HL-60 (cell line): ENCODE results near the gene AFAP1L2.

ENCODE experiments used
- DNase-seq, 2 experiments: peaks; one replicate each; pipeline ENCODE4 v3.0.0-alpha.2; 2010 to 2020; ENCODE audit warnings: low read depth in 1 of 2, low spot score in 1 of 2
- H3K27ac ChIP-seq: fragments of 250-450 bp; sonication (Bioruptor Pico); replicated peaks from 2 replicates; pipeline ENCODE4 v1.5.1; 2020; ENCODE audit warnings: mild to moderate bottlenecking, moderate library complexity
- H3K27me3 ChIP-seq: fragments of 250-450 bp; sonication (Bioruptor Pico); 2 replicates; pipeline ENCODE4 v1.5.1; 2021; ENCODE audit warnings: mild to moderate bottlenecking, moderate library complexity; ENCODE audit not compliant: insufficient read depth, poor library complexity, severe bottlenecking
- H3K4me3 ChIP-seq: replicated peaks from 2 replicates; pipeline ENCODE4 v1.5.1; 2011; ENCODE audit warnings: mild to moderate bottlenecking, control low read depth, low read length; ENCODE audit not compliant: insufficient read depth
- CTCF ChIP-seq: IDR thresholded peaks from one replicate; pipeline ENCODE4 v1.5.1; 2011; ENCODE audit warnings: low read length, control low read depth, inconsistent platforms; ENCODE audit not compliant: insufficient read depth
- GABPA ChIP-seq: IDR thresholded peaks from 2 replicates; pipeline ENCODE4 v1.6.1; 2012; ENCODE audit warnings: low read depth
- POLR2AphosphoS5 ChIP-seq: IDR thresholded peaks from 2 replicates; pipeline ENCODE4 v1.6.1; 2012; ENCODE audit warnings: low read depth
- SPI1 ChIP-seq: IDR thresholded peaks from 2 replicates; pipeline ENCODE4 v1.6.1; 2012; ENCODE audit warnings: low read depth, mild to moderate bottlenecking, borderline replicate concordance
- TF ChIP-seq, protein P1 (sequence below): IDR thresholded peaks from 2 replicates; pipeline ENCODE4 v1.6.1; 2012; ENCODE audit warnings: low read depth; ENCODE audit not compliant: insufficient replicate concordance

Gene AFAP1L2

DNA sequence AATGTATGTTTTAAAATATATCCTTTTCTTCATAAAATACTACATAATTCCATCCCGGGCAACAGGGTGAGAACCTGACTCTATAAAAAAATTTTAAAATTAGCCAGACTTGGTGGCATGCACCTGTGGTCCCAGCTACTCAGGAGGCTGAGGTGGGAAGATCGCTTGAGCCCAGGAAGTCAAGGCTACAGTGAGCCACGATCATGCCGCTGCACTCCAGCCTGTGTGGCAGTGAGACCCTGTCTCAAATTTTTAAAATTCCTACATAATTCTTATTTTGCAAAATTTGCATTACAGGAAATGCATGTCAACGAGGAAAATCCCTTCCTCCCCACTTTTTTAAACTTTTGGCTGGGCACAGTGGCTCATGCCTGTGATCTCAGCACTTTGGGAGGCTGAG, 31.3 kb downstream of the AFAP1L2 start:
- H3K4me3 ChIP-seq: no peak overlapping the region
- no peak for DNase-seq
- no peak overlapping the region for H3K27ac ChIP-seq
- TF ChIP-seq, protein P1, sequence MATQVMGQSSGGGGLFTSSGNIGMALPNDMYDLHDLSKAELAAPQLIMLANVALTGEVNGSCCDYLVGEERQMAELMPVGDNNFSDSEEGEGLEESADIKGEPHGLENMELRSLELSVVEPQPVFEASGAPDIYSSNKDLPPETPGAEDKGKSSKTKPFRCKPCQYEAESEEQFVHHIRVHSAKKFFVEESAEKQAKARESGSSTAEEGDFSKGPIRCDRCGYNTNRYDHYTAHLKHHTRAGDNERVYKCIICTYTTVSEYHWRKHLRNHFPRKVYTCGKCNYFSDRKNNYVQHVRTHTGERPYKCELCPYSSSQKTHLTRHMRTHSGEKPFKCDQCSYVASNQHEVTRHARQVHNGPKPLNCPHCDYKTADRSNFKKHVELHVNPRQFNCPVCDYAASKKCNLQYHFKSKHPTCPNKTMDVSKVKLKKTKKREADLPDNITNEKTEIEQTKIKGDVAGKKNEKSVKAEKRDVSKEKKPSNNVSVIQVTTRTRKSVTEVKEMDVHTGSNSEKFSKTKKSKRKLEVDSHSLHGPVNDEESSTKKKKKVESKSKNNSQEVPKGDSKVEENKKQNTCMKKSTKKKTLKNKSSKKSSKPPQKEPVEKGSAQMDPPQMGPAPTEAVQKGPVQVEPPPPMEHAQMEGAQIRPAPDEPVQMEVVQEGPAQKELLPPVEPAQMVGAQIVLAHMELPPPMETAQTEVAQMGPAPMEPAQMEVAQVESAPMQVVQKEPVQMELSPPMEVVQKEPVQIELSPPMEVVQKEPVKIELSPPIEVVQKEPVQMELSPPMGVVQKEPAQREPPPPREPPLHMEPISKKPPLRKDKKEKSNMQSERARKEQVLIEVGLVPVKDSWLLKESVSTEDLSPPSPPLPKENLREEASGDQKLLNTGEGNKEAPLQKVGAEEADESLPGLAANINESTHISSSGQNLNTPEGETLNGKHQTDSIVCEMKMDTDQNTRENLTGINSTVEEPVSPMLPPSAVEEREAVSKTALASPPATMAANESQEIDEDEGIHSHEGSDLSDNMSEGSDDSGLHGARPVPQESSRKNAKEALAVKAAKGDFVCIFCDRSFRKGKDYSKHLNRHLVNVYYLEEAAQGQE: no peak
- TF ChIP-seq POLR2AphosphoS5 (no peak), CTCF (no peak), SPI1 (no peak), GABPA (no peak)
- H3K27me3 ChIP-seq: no peaks in the 10 kb centered on the region

- no peak for DNase-seq
- Histone ChIP-seq H3K27me3 (no peaks in the 10 kb centered on the region), H3K27ac (no peak overlapping the region), H3K4me3 (no peak overlapping the region)
- TF ChIP-seq CTCF (no peak), POLR2AphosphoS5 (no peak), SPI1 (no peak), GABPA (no peak)
- TF ChIP-seq, protein P1: no peak
Observed at GRCh38 chr10:114372179-114372578, 32.1 kb downstream of the AFAP1L2 start.

DNA sequence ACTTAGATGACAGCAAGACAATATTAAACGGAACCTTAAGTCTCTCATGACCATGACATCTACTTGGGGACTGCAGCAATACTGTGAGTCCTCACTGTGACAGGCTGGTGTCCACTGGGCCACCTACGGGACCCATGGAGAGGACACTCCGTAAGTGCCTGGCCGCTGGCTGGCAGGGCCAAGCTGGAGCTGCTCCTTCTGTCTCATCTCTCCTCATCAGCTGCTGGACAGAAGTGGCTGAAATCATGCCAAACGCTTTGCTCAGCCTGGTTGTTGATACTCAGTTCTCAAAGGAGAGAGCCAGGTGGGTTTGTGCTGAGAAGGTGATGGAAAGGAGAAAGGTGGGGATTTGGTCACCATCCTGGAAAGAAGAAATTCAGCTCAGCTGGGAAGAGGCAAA, 33.3 kb downstream of the AFAP1L2 start:
- H3K4me3 ChIP-seq: no peak overlapping the region
- DNase-seq: no peak
- no peak for TF ChIP-seq CTCF
- TF ChIP-seq, protein P1: no peak
- H3K27ac ChIP-seq: no peak overlapping the region
- H3K27me3 ChIP-seq: no peaks in the 10 kb centered on the region
